ENCODE results near the gene TSSK3. TPM values are rescaled to one million over a fixed set of nuclear protein-coding genes. Genes with fewer than 3 reads are reported as not detected.
A peak's percentile ranks its signal among the peaks of the same experiment; 100 is the strongest.

The TSSK3 gene
- total RNA-seq, 1 experiment from 2014 or later: 1.6 TPM

DNA sequence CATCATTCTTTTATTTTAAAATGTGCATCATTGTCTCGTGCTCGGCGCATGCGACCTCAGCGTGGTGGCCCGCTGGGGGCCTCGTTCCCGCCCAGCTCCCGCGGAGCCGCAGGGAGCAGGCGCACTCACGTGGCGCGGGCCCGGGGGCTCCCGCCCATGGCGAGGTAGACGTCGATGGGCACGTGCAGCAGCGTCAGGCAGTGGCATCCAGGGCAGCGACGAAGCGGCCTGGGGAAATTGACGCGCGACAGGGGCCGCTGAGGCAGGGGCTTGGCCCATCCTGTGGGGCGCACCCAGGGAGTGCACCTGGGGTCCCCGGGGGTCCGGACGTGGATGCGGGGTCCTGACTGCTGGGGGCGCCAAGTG lies 1.0 kb upstream of the TSSK3 start:
- Histone ChIP-seq H2BK120ac (ENCODE audit: low read depth, low read length, poor library complexity, severe bottlenecking) (no peak overlapping the region), H3K4me2 (ENCODE audit: insufficient read depth, insufficient read length, low read length) (no peak overlapping the region), H3K56ac (ENCODE audit: insufficient read length, low read depth, low read length) (no peak overlapping the region), H3K9me3 (ENCODE audit: control insufficient read depth, low read depth, low read length) (no peaks in the 10 kb centered on the region), H3K27ac (ENCODE audit: insufficient read length, low read depth, low read length) (no peak overlapping the region), H3K27me3 (ENCODE audit: insufficient read depth, low read length) (no peaks in the 10 kb centered on the region; the same call in 1 of the 2 replicates), H3K23ac (ENCODE audit: insufficient read length, low read depth, low read length) (no peak overlapping the region), H2BK5ac (ENCODE audit: insufficient read length, low read length) (no peak overlapping the region), H3K4ac (ENCODE audit: low read depth, low read length) (no peak overlapping the region), H2BK15ac (ENCODE audit: low read depth, low read length) (no peak overlapping the region), H3K23me2 (ENCODE audit: insufficient read length, low read depth, low read length, poor library complexity, severe bottlenecking) (peaks cover 12% of the 10 kb centered on the region), H2AFZ (ENCODE audit: low read length) (no peak overlapping the region), H2BK12ac (ENCODE audit: insufficient read length, low read depth, low read length) (no peak overlapping the region), H3K79me2 (ENCODE audit: insufficient read depth, low read length) (no peaks in the 10 kb centered on the region), H3K14ac (ENCODE audit: insufficient read depth, low read length) (no peak overlapping the region), H3T11ph (ENCODE audit: low read length) (no peak overlapping the region), H3K18ac (ENCODE audit: insufficient read length, low read depth, low read length) (no peak overlapping the region), H4K5ac (ENCODE audit: insufficient read length, low read depth, low read length) (no peak overlapping the region), H4K91ac (ENCODE audit: insufficient read length, low read depth, low read length) (no peak overlapping the region), H4K20me1 (ENCODE audit: control insufficient read depth, insufficient read depth, insufficient read length) (no peaks in the 10 kb centered on the region), H3K4me1 (ENCODE audit: insufficient read depth, low read length) (no peaks in the 10 kb centered on the region), H3K9ac (ENCODE audit: extremely low read depth, insufficient read length, low read length) (no peak overlapping the region), H2BK20ac (ENCODE audit: low read depth, low read length, poor library complexity, severe bottlenecking) (no peak overlapping the region), H4K8ac (replicated peaks; ENCODE audit: insufficient read length, low read depth, low read length) (no peak overlapping the region), H2AK5ac (ENCODE audit: insufficient read length, low read length) (no peak overlapping the region), H3K79me1 (ENCODE audit: insufficient read depth, low read depth, low read length, poor library complexity, severe bottlenecking) (no peaks in the 10 kb centered on the region)
- H3K4me1 Mint-ChIP-seq: peaks cover 8 to 12% of the 10 kb centered on the region in 2 experiments
- peaks cover 10 to 41% (median 32%) of the 10 kb centered on the region in 3 experiments for H3K36me3 Mint-ChIP-seq (ENCODE audit: insufficient read depth in 1 of 3, low read depth in 3 of 3)
- TF ChIP-seq, protein P1, sequence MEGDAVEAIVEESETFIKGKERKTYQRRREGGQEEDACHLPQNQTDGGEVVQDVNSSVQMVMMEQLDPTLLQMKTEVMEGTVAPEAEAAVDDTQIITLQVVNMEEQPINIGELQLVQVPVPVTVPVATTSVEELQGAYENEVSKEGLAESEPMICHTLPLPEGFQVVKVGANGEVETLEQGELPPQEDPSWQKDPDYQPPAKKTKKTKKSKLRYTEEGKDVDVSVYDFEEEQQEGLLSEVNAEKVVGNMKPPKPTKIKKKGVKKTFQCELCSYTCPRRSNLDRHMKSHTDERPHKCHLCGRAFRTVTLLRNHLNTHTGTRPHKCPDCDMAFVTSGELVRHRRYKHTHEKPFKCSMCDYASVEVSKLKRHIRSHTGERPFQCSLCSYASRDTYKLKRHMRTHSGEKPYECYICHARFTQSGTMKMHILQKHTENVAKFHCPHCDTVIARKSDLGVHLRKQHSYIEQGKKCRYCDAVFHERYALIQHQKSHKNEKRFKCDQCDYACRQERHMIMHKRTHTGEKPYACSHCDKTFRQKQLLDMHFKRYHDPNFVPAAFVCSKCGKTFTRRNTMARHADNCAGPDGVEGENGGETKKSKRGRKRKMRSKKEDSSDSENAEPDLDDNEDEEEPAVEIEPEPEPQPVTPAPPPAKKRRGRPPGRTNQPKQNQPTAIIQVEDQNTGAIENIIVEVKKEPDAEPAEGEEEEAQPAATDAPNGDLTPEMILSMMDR (conservative IDR thresholded peaks at IDR 0.05): no peak
- no peaks in the 10 kb centered on the region for H3K9me3 Mint-ChIP-seq
- H3K27ac Mint-ChIP-seq: no peak overlapping the region
- DNase-seq: peak; percentile 50
- no CpG with 5 or more reads among the region's 35 CpGs for WGBS (ENCODE audit: extremely low coverage, insufficient read length, low lambda C conversion rate)
- peak overlapping the region in 1 of 2 experiments; percentile 17; a peak in 1 of 5 replicates for H3K4me3 Mint-ChIP-seq
- peaks cover 24% of the 10 kb centered on the region for H3K27me3 Mint-ChIP-seq (ENCODE audit: low read depth)

Measured in H9 (cell line).